Measurements from ENCODE around the gene CHST11.

The CHST11 gene

DNA sequence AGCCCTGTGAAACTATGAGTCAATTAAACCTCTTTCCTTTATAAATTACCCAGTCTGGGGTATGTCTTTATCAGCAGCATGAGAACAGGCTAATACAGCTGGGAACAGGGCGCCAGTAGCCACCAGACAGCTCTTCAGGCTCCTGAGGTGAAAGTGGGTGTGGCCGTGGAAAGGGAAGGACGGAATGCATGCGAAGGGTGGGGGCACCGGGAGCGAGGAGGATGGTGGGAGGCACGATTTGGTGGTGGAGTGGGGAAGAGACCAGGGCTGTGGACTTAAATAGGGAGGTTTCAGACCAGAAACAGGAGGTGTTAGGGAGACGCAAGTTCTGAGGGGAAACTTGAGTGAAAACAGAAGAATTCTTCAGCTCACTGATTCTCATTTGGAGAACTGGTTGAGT is 44.1 kb upstream of the CHST11 start:
- no peak for DNase-seq (ENCODE audit: low read depth)
- TF ChIP-seq, protein P1, sequence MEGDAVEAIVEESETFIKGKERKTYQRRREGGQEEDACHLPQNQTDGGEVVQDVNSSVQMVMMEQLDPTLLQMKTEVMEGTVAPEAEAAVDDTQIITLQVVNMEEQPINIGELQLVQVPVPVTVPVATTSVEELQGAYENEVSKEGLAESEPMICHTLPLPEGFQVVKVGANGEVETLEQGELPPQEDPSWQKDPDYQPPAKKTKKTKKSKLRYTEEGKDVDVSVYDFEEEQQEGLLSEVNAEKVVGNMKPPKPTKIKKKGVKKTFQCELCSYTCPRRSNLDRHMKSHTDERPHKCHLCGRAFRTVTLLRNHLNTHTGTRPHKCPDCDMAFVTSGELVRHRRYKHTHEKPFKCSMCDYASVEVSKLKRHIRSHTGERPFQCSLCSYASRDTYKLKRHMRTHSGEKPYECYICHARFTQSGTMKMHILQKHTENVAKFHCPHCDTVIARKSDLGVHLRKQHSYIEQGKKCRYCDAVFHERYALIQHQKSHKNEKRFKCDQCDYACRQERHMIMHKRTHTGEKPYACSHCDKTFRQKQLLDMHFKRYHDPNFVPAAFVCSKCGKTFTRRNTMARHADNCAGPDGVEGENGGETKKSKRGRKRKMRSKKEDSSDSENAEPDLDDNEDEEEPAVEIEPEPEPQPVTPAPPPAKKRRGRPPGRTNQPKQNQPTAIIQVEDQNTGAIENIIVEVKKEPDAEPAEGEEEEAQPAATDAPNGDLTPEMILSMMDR (IDR thresholded peaks at IDR 0.05; ENCODE audit: control insufficient read depth, insufficient read depth, low read depth, low read length, missing control alignments), result no peak
- no peak overlapping the region for H3K4me3 ChIP-seq (ENCODE audit: control insufficient read depth, low read depth, low read length)

DNA sequence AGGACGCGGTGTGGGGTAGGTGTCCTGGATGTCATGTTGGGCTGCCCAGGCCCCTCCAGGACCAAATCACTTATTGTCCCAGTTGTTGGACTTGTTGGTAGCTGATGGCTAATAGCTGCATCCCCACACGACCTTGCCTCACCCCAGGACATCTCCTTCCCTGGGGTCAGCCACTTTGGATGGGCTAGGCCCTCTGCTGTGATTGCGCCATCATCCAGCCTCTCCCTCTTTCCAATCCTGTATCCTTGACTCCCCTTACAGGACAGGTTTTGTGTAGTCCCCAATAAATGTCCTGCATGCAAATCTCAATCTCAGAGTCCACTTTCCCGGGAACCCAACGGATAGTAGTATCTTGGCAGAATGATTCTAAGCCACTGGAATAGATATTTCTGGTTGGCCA is 43.4 kb upstream of the CHST11 start:
- no peak for DNase-seq (ENCODE audit: low read depth)
- H3K4me3 ChIP-seq (ENCODE audit: control insufficient read depth, low read depth, low read length), result no peak overlapping the region
- TF ChIP-seq, protein P1 (IDR thresholded peaks at IDR 0.05; ENCODE audit: control insufficient read depth, insufficient read depth, low read depth, low read length, missing control alignments), result no peak

DNA sequence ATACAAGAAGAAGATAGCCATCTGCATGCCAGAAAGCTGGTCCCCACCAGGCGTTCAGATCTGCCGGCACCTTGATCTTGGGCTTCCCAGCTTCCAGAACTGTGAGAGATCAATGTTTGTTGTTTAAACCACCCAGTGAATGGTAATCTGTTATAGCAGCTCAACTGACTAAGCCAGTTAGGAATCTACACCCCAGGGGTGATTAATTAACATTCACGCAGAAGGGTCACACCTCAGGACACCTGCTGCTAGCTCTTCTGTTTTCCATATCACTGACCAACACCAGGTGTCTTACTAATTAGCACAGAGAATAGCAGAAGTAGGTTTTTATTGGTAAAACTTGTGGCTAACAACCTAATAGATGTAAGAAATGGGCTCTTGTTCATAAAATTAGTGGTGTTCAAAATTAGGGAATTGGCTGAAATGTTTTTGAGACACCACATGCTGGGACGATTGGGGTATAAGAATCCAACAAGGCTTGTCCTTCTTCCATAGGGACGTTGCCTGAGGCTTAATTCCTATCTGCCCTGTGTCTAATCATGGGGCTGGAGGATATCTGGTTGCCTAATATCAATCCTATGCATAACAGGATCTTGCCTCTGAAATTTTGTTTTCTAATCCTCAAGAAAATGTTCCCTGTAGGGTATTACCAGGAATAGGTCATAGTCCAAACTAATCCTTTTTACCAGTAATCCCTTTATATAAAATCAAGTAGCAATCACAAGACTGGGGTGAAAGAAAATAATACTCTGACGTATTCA is 42.0 kb upstream of the CHST11 start:
- no peak overlapping the region for H3K4me3 ChIP-seq (ENCODE audit: control insufficient read depth, low read depth, low read length)
- no peak for DNase-seq (ENCODE audit: low read depth)
- TF ChIP-seq, protein P1 (IDR thresholded peaks at IDR 0.05; ENCODE audit: control insufficient read depth, insufficient read depth, low read depth, low read length, missing control alignments), result no peak

DNA sequence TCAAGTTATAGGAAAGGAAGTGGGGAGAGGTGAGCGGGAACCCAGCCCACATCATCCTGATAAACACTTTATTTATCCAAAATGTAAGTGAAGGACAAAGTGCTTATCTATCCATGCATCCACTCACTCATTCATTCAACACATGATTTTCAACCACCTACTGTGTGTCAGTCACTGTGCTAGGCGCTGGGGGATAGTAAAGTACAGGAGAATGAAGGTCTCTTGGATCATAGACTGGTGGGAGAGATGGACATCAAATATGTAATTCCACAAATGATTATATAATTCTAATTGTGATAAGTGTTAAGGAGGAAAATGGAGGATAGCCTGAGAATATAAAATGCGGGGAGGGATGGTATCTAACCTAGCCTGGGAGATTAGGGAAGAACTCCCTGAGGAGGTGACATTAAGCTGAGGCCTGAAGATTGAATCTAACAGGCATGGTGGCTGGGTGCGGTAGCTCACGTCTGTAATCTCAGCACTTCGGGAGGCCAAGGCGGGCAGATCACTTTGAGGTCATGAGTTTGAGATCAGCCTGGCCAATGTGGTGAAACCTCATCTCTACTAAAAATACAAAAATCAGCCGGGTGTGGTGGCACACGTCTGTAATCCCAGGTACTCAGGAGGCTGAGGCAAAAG is 41.3 kb upstream of the CHST11 start:
- TF ChIP-seq, protein P1 (IDR thresholded peaks at IDR 0.05; ENCODE audit: control insufficient read depth, insufficient read depth, low read depth, low read length, missing control alignments), result no peak
- DNase-seq (ENCODE audit: low read depth), result no peak

DNA sequence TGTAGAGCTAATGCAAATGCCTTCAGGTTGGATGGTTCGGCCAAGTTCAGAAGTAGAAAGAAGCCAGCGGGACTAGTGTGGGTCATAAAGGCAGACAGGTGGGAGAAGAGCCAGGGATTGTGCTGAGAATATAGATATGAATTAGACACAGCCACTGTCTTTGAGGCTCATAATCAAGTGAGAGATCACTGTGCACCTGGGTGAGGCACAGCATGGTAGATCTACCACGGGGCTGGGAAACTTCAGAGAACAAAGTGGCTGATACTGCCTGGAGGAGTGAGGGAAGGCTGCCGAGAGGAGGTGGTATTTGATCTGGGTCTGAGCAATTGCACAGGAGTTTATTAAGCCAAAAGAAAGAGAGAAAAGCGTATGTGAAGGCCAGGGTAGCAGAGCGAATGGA is 40.6 kb upstream of the CHST11 start:
- TF ChIP-seq, protein P1 (IDR thresholded peaks at IDR 0.05; ENCODE audit: control insufficient read depth, insufficient read depth, low read depth, low read length, missing control alignments), result no peak
- no peak for DNase-seq (ENCODE audit: low read depth)
- no peak overlapping the region for H3K4me3 ChIP-seq (ENCODE audit: control insufficient read depth, low read depth, low read length)

More for the DNA sequence above, 41.3 kb upstream of the CHST11 start:
- H3K4me3 ChIP-seq (ENCODE audit: control insufficient read depth, low read depth, low read length), result no peak overlapping the region

DNA sequence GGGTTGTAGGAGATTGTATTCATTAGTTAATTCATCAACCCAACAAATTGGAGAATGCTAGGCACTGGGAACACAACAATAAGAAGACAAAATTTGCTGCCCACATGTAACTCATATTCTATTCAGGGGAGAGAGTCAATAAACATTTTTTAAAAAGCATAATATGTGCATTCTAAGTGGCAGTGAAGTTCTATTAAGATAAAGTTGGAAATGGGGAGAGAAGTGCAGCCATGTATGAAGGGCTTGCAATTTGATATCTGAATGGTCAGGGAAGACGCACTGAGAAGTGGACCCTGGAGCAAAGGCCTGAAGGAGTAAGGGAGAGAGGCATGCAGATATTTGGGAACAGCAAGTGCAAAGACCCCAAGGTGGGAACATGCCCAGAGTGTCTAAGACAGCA is 40.2 kb upstream of the CHST11 start:
- H3K4me3 ChIP-seq (ENCODE audit: control insufficient read depth, low read depth, low read length), result no peak overlapping the region
- DNase-seq (ENCODE audit: low read depth), result no peak
- TF ChIP-seq, protein P1 (IDR thresholded peaks at IDR 0.05; ENCODE audit: control insufficient read depth, insufficient read depth, low read depth, low read length, missing control alignments), result no peak
